NCI-H2196 (cell line): ENCODE results near the gene TNS1.
"Not testable (repeated sequence)": the region's sequence is repeated elsewhere in the genome, so short reads cannot be mapped to it uniquely, and the experiment has no call there.

Experiments used
- DNase-seq: peaks from one replicate; lab custom pipeline; 2025; ENCODE audit not compliant: unreplicated experiment; lab: John Stamatoyannopoulos, UW

TNS1 gene

GRCh38 chr2:218002845-218003180, at the start of gene TNS1:
TSS of gene TNS1 (minus strand) at chr2:218002995. CDS start at chr2:218002872, 123 bp downstream.
- no peak for DNase-seq

- no peak for DNase-seq
Observed at GRCh38 chr2:218051903-218052302, 49.1 kb upstream of the TNS1 start.

GRCh38 chr2:218047536-218048225, 44.9 kb upstream of the TNS1 start:
- no peak for DNase-seq

- DNase-seq: no peak
Observed at GRCh38 chr2:218046238-218046637, 43.4 kb upstream of the TNS1 start.

DNA sequence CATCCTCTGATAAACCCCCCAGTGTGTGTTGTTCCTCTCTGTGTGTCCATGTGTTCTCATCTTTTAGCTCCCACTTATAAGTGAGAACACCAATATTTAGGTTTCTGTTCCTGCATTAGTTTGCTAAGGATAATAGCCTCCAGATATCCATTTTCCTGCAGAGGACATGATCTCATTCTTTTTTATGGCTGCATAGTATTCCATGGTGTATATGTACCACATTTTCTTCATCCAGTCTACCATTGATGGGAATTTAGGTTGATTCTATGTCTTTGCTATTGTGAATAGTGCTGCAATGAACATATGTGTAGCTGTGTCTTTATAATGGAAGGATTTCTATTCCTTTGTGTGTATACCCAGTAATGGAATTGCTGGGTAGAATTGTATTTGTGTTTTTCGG, 41.8 kb upstream of the TNS1 start:
- not testable (repeated sequence) for DNase-seq

GRCh38 chr2:218043701-218044109, 40.9 kb upstream of the TNS1 start:
- no peak for DNase-seq

DNA sequence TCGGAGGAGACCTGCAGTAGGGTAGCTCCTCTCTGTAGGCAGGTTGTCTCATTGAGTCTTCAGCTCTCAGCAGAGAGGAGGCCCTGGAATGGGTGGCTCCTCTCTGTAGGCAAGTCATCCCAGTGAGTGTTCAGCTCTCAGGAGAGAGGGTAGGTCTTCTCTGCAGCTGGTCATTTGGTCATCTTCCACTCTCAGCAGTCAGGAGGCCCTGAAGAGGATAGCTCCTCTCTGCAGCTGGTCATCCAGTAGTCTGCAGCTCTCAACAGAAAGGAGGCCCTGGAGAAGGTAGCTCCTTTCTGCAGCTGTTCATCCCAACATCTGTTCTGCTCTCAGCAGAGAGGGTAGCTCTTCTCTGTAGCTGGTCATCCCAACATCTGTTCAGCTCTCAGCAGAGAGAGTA, 40.3 kb upstream of the TNS1 start:
- no peak for DNase-seq

DNA sequence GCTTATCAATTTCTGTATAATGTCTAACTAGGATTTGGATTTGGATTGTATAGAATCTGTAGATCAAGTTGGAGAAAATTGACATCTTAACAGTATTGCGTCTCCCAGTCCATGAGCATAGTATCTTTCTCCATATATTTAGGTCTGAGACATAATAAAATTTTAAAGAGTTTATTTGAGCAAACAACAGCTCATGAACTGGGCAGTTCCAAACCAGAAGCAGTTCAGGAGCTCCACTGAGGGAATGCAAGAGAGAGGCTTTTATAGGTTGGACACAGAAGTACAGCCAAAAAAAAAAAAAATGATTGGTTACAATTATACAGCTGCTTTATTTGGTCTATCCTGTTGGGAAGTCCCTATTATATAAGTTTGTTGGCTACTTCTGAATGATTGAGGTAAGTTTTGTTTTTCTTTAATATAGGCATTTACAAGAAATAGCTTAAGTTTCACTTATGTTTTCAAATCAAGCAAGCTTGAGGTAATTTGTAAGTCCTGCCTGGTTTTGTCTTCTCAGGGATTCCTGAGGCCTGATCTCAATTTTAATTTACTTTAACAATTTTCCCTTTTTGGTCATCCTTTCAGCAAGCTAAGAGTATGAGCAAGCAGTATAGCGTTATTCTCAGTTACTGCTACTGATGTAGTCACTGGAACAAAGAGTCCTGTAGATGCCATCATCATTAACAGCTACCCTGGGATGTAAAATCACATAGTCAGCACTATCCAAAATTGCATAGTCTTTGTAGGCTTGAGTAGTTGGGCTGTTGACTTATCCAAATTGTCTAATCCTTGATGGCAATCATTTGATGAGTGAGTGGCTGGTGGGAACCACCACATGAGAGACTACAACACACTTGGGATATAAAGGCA, 38.7 kb upstream of the TNS1 start:
- no peak for DNase-seq

DNA sequence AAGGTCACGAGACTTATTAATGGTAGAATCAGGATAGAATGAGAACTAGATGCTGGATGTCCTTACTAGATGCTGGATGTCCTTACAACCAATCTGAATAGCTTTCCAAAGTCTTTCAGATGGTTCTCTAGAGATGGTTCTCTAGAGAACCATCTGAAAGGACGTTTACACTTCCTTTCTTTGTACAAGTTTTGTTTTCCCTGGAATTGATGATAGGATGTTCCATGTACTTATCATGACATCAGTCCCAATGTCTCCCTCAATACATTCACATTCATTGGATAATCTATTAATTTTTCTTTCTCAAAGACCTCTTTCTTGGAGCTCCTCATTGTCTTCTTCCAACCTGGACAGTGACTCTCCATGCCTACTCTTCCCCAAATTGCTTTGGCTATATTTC, 38.1 kb upstream of the TNS1 start:
- DNase-seq: no peak

DNA sequence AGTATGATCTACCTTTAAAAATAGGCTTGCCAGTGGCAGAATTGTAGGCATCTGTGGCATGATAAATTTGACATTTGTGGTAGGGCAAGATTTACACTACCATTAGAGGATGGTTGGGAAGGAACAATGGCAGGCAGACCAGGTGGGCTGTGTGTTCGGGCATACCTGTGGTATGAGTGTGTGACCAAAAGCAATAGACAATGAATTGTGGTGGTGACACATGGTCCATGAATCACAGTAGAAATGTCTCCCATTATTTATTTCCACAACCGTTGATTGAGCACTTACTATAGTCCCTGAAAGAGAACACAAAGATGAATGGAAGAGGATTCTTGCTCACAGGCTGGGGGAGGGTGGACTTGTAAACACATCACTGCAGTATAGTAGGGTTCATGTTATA, 36.4 kb upstream of the TNS1 start:
- no peak for DNase-seq

DNA sequence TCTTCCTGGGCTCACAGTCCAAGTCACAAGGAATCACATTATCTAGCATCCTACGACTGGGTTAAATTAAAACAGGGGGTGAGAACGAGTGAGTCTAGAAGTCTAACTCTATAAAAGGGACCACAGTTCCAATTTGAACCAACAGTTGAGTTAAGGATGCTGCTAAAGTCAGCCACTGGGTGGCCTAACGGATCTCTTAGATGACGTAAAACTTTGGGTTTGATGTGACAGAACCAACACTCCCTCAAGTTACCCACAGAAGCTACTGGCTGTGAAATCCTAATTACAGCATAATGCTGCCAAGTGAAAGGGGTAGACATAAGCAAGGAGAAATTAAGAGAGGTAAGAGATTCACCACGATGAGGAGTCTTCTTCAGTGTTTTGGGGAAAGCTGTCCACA, 33.6 kb upstream of the TNS1 start:
- no peak for DNase-seq

DNA sequence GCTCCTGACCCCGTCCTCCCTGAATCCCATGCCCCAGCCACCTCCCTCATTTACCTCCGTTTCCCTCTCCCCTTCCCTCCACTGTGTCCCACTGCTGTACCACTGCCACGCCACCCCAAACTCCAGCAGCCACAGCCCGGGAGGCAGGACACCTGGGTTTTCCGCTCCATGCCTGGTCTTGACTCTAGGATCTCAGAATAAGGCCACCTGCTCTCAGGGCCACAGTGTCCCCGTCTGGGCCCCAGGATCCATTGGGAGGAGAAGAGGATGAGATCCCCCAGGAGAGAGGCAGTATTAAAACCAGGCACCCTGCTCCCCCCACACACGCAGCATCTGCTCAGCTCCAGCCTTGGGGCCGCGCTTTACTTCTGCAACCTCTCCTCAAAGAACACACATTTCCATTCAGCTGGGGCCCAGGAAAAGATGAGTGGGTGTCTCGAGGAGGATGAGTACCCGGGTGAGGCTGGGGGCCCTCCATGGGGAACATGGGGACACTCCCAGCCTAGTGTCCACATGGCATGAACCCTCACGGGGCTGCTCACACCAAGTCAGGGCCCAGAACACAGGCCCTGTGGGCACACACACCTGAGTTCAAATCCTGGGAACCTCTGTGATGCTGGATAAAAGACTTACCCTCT, 32.8 kb upstream of the TNS1 start:
- no peak for DNase-seq

GRCh38 chr2:218034497-218035213, 31.9 kb upstream of the TNS1 start:
- DNase-seq: peak; percentile 41

DNA sequence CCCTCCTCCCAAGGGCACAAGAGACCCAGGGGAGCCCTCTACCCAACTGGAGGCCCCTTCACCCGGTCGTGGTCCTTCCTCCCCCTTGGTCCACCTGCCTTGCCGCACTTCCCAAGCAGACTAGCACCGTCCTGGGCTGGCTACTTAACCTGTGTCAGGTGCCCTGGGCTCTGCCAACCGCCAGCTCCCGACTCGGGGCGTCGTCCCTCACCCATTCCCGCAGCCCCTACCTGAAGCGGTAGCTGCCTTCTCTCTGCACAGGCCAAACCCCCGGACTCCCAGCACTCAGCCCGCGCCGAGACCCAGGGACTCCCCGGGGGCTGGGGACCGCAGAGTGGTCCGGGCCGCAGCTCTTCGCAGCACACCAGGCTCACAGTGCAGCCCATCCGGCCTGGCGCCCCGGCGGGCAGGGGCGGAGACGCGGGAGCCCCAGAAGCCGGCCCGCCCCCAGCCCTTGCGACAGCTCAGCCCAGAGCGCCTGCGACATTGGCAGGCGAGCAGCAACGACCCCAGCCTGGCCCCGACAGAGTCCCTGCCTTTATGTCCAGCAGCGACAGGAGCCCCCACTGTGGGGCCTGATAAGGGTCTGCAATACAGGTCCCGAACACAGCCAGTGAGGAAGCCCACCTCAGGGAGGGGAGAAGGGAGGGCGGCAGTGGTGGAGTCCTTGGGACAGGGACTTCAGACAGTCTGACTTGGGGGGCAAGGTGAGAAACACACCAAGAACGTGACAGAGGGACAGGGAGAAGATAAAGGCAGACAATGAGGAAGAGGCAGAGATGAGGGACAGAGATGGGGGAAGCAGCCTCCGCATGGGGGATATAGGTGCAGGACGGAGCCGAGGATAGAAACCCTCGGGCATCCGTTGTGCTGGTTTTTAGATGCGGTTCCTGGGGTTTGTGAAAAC, 31.0 kb upstream of the TNS1 start:
- no peak for DNase-seq

- no peak for DNase-seq
Observed at GRCh38 chr2:218033208-218033589, 30.4 kb upstream of the TNS1 start.

DNA sequence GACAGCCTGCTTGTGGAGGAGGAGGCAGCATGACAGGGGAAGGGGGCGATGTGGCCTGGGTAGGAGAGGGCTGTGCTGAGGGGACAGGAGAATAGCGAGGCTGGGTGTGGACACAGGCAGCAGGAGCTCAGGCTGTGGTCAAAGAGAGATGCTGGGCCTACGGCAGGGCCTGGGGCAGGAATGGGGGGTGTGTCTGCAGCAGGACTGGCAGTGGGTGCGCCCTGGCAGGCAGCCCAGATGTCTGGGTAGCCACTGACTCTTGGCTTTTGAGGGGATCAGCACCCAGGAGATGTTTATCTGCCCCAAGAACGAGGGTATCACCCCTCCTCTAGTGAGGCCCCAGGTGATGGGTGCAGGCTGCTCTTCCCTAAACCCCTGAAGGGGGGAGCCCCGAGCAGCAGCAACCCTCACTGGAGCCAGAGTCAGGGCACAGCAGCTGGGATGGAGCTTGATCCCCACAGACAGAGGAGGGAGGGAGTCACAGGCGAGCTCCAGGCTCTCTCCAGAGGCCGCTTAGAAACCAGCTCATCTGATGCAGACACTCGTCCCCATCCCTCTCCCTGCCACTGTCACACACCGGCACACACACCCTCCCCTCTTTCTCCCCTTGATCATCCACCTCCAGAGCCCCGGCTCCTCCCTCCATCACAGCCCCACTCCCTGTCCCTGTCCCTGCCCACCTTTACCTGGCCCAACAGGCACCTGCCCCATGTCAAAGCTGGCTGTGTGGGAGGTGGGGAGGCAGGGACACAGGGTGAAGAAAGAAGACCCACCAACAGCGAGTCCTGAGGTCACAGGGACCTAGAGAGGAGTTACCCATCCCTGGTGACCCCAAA, 29.8 kb upstream of the TNS1 start:
- no peak for DNase-seq

DNA sequence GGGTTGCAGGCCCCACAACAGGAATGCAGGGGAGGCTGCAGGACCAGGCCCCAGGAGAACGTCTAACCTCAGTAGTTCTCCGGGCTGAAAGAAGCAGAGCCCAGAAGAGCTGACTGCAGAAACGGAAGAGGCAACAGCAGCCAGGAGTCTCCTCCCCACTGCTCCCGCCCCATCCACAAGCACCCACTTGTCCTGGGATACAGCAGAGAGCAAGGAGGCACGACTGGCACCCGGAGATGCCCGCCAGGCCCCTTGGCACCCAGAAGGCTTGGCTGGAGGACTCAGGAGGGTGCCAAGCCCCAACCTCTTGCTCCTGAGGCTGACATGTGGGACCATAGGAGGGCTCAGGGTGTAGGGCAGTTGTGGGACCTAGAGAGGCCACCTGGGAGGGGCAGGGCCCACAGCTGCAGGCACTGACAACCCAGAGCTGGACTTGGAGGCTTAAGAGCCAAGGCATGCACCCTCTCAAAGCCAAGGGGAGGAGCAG, 29.0 kb upstream of the TNS1 start:
- DNase-seq: no peak

DNA sequence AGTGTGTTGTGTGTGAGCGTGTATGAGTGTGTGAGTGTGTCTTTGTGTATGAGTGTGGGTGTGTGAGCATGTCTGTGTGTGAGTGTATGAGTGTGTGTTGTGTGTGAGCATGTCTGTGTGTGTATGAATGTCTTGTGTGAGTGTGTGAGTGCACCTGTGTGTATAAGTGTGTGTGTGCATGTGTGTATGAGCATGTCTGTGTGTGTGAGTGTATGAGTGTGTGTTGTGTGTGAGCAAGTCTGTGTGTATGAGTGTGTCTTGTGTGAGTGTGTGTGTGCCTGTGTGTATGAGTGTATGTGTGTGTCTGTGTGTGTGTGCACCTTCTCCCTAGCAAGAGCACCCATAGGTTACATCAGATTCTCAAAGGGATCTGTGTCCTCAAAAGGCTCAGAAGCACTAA, 28.5 kb upstream of the TNS1 start:
- DNase-seq: no peak

DNA sequence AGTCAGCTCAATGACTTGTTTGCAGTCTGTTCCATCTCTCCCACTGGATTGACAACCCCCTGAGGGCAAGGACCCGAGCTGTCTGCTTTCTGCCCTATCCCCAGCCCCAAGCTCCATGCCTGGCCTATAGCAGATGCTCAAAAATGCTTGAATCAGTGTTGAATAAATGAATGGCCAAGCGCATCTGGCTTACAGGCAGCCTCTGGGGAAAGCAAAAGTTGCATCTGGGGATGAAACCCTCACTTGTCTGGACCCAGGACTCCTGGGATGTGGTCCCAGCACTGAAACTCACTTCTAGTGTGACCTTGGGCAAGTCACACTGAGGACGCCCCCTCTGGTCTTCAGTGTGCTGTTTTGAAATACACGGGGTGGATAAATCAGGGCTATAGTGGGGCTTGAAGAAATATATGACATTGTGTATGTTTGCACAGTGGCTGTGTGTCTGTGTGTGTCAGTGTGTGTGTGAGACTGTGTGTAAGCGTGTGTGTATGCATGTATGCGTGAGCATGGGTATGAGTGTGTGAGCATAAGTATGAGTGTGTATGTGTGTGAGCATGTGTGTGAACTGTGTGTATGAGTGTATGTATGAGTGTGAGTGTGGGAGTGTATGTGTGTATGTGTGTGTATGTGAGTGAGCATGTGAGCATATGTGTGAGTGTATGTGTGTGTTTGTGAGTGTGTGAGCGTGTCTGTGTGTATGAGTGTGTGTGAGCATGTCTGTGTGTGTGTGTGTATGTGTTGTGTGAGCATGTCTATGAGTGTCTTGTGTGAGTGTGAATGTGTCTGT, 27.8 kb upstream of the TNS1 start:
- no peak for DNase-seq
